Measurements from ENCODE around the gene S100A5. TPM values are rescaled to one million over a fixed set of nuclear protein-coding genes. Genes with fewer than 3 reads are reported as not detected.

Gene S100A5
- total and polyA plus RNA-seq, 2 of the 8 experiments (the other 6 are each of a cell fraction or from before 2014, with no cell fraction given): not detected

GRCh38 chr1:153495536-153495935 is 45.2 kb downstream of the S100A5 start:
- Histone ChIP-seq H2BK20ac (ENCODE audit: low read length) (no peak overlapping the region), H3K27ac (ENCODE audit: low read depth, low read length) (0 out of 2 replicates have a peak overlapping the region, but pooled peaks have one; percentile 38), H3K9ac (replicated peaks in 1 of 4; ENCODE audit: extremely low read depth in 1 of 4, low read depth in 3 of 4, low read length in 3 of 4) (no peak overlapping the region), H4K91ac (replicated peaks; ENCODE audit: insufficient read length, low read length) (no peak overlapping the region), H3K14ac (ENCODE audit: insufficient read length) (no peak overlapping the region), H3K18ac (ENCODE audit: extremely low read depth, low read length) (no peak overlapping the region), H2BK5ac (ENCODE audit: low read depth, low read length) (peak overlapping the region; percentile 10; the same call in 1 of the 2 replicates), H2AFZ (ENCODE audit: low read length) (peak overlapping the region; percentile 65; the same call in 1 of the 2 replicates), H4K5ac (ENCODE audit: insufficient read length, low read depth, low read length) (no peak overlapping the region), H3K56ac (replicated peaks; ENCODE audit: insufficient read length, low read depth, low read length) (no peak overlapping the region), H4K8ac (ENCODE audit: extremely low read depth, insufficient read depth, low read length) (0 out of 2 replicates have a peak overlapping the region, but pooled peaks have one; percentile 51), H3K79me1 (ENCODE audit: low read depth, low read length) (no peaks in the 10 kb centered on the region), H2BK120ac (replicated peaks; ENCODE audit: low read depth, low read length) (no peak overlapping the region), H2BK12ac (ENCODE audit: low read depth, low read length) (peak overlapping the region; percentile 82), H3K79me2 (ENCODE audit: control insufficient read depth in 1 of 2, insufficient read depth in 2 of 2, low read length in 2 of 2) (no peaks in the 10 kb centered on the region), H3K4me1 (replicated peaks in 1 of 4; ENCODE audit: control insufficient read depth in 3 of 4, insufficient read depth in 4 of 4, low read length in 3 of 4) (peaks cover 0 to 6% (median 2%) of the 10 kb centered on the region in 4 experiments; a peak in 4 of 7 replicates), H3K4ac (replicated peaks; ENCODE audit: insufficient read length, low read depth, low read length) (no peak overlapping the region), H3K23ac (ENCODE audit: insufficient read length) (no peak overlapping the region), H2BK15ac (ENCODE audit: low read length) (no peak overlapping the region), H3K36me3 (ENCODE audit: control insufficient read depth in 2 of 4, insufficient read depth in 4 of 4, low read length in 3 of 4) (no peaks in the 10 kb centered on the region), H4K20me1 (replicated peaks in 1 of 2; ENCODE audit: control insufficient read depth in 1 of 2, insufficient read depth in 2 of 2, low read length in 2 of 2) (no peaks in the 10 kb centered on the region), H3K27me3 (replicated peaks in 1 of 4; ENCODE audit: control insufficient read depth in 3 of 4, extremely low read depth in 1 of 4, insufficient read depth in 3 of 4, low read length in 3 of 4) (no peaks in the 10 kb centered on the region), H3K9me3 (ENCODE audit: insufficient read depth in 2 of 2, low read depth in 1 of 2, low read length in 1 of 2) (no peaks in the 10 kb centered on the region), H2AK5ac (ENCODE audit: low read depth, low read length) (no peak overlapping the region), H3K4me2 (ENCODE audit: insufficient read depth in 1 of 2, low read depth in 2 of 2, low read length in 2 of 2) (0 out of 4 replicates have a peak overlapping the region, but pooled peaks of 1 of the 2 experiments have one; percentile 15), H3K4me3 (ENCODE audit: extremely low read depth in 1 of 4, insufficient read depth in 2 of 4, low read depth in 3 of 4, low read length in 4 of 4) (no peak overlapping the region), H3K23me2 (ENCODE audit: low read depth, low read length) (no peaks in the 10 kb centered on the region)
- ChIA-PET CTCF (ENCODE audit: partially characterized antibody) (interaction anchor here (0.6 to 21.4 kb wide), 48 partner anchors 9 to 300 kb away, joined by 3 to 360 read pairs (median 6); partner anchors contain the start of genes PGLYRP4, S100A1, S100A13 and S100A2), POLR2A (ENCODE audit: partially characterized antibody) (interaction anchor here (1.4 to 3.2 kb wide), 3 partner anchors 10 to 131 kb away, joined by 4 to 14 read pairs (median 5); partner anchors contain the start of gene S100A13)
- 86% methylated on average over 6 of the region's 6 CpGs; no CpG with 5 or more reads in 1 of the 2 experiments for WGBS, 2 experiments (ENCODE audit: extremely low coverage in 1 of 2, insufficient coverage in 1 of 2, insufficient read length in 1 of 2, insufficient replicate concordance in 2 of 2, low coverage in 1 of 2, low lambda C conversion rate in 2 of 2, missing lambda C conversion rate in 1 of 2)
- no peak for TF ChIP-seq SAP30 (IDR thresholded peaks at IDR 0.05; ENCODE audit: insufficient read depth, insufficient replicate concordance, low read length)
- no peak for TF ChIP-seq NANOG (IDR thresholded peaks at IDR 0.05; ENCODE audit: insufficient read depth, low read depth, low read length, poor library complexity, severe bottlenecking)
- no peak for TF ChIP-seq SP2 (IDR thresholded peaks at IDR 0.05; ENCODE audit: low read length)
- no peak for TF ChIP-seq ASH2L (IDR thresholded peaks at IDR 0.05; ENCODE audit: low read length)
- TF ChIP-seq HDAC6 (IDR thresholded peaks at IDR 0.05; ENCODE audit: low read depth, low read length): no peak
- TF ChIP-seq, protein P1, sequence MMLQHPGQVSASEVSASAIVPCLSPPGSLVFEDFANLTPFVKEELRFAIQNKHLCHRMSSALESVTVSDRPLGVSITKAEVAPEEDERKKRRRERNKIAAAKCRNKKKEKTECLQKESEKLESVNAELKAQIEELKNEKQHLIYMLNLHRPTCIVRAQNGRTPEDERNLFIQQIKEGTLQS (IDR thresholded peaks at IDR 0.05; ENCODE audit: insufficient read depth, low read depth, low read length): no peak
- TF ChIP-seq TCF12 (IDR thresholded peaks at IDR 0.05; ENCODE audit: low read depth, low read length): no peak
- no peak for TF ChIP-seq BRCA1 (IDR thresholded peaks at IDR 0.05; ENCODE audit: low read depth, low read length)
- TF ChIP-seq BCL11A (IDR thresholded peaks at IDR 0.05; ENCODE audit: low read depth in 2 of 2, low read length in 2 of 2): no peak
- FAIRE-seq: no peak
- no peak for DNase-seq (ENCODE audit: low read depth in 1 of 2, low spot score in 2 of 2)

Data from H1 (cell line).